ENCODE measurements around the gene ALG14.
"Not testable (repeated sequence)": the region's sequence is repeated elsewhere in the genome, so short reads cannot be mapped to it uniquely, and the experiment has no call there.

Gene ALG14

GRCh38 chr1:95096218-95096841 lies 23.6 kb upstream of the ALG14 start:
- no peak for DNase-seq (ENCODE audit: insufficient read length, low spot score)
- TF ChIP-seq, protein P1, sequence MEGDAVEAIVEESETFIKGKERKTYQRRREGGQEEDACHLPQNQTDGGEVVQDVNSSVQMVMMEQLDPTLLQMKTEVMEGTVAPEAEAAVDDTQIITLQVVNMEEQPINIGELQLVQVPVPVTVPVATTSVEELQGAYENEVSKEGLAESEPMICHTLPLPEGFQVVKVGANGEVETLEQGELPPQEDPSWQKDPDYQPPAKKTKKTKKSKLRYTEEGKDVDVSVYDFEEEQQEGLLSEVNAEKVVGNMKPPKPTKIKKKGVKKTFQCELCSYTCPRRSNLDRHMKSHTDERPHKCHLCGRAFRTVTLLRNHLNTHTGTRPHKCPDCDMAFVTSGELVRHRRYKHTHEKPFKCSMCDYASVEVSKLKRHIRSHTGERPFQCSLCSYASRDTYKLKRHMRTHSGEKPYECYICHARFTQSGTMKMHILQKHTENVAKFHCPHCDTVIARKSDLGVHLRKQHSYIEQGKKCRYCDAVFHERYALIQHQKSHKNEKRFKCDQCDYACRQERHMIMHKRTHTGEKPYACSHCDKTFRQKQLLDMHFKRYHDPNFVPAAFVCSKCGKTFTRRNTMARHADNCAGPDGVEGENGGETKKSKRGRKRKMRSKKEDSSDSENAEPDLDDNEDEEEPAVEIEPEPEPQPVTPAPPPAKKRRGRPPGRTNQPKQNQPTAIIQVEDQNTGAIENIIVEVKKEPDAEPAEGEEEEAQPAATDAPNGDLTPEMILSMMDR (IDR thresholded peaks at IDR 0.05; ENCODE audit: insufficient read depth, missing control alignments): no peak
- FAIRE-seq: no peak

- DNase-seq (ENCODE audit: insufficient read length, low spot score): no peak
- peak; percentile 25 for FAIRE-seq
- TF ChIP-seq, protein P1 (IDR thresholded peaks at IDR 0.05; ENCODE audit: insufficient read depth, missing control alignments): no peak
These were observed 23.1 kb upstream of the ALG14 start for GRCh38 chr1:95095833-95096217.

- TF ChIP-seq, protein P1 (IDR thresholded peaks at IDR 0.05; ENCODE audit: insufficient read depth, missing control alignments): no peak
- DNase-seq (ENCODE audit: insufficient read length, low spot score) (no peak), FAIRE-seq (no peak)
These were observed 22.2 kb upstream of the ALG14 start for GRCh38 chr1:95094923-95095322.

DNA sequence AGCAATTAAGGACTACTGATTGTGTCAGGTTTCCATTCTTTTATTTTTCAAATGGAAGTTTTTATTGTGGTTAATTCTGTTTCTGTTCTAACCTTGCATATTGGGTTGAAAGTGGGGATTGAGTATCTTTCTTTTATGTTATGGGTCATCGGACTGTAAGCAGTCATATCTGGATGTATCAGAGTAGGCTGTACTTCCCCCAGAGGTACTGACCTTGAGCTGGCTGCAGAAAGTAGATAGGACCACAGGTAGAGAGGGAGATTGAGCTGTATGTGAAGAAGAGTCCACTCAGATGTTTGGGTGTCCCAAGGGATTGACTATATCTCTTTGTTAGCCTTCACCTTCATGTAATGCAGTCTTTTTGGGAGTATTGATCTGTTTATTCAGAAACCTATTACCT lies 20.5 kb upstream of the ALG14 start:
- TF ChIP-seq, protein P1 (IDR thresholded peaks at IDR 0.05; ENCODE audit: insufficient read depth, missing control alignments): no peak
- DNase-seq (ENCODE audit: insufficient read length, low spot score) (no peak), FAIRE-seq (no peak)

DNA sequence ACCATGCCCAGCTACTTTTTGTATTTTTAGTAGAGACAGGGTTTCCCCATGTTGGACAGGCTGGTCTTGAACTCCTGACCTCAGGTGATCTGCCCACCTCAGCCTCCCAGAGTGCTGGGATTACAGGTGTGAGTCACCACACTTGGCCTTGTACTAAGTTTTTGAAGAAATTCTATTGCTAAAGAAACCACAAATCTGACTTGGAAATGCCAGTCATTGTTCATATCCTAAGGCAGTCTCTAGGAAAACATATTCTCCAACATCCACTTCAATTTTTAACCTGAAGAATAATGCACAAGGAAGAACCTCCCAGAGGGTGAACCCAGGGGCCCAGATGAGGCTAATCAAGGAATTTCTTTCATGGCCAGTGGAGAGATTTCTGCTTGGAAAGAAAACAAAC lies 20.1 kb upstream of the ALG14 start:
- not testable (repeated sequence) for DNase-seq (ENCODE audit: insufficient read length, low spot score)

GRCh38 chr1:95091290-95091689 lies 18.5 kb upstream of the ALG14 start:
- DNase-seq (ENCODE audit: insufficient read length, low spot score); FAIRE-seq: not testable (repeated sequence)

More for the DNA sequence above, 20.1 kb upstream of the ALG14 start:
- FAIRE-seq: not testable (repeated sequence)

GRCh38 chr1:95089650-95090287 lies 17.0 kb upstream of the ALG14 start:
- FAIRE-seq: no peak

GRCh38 chr1:95088303-95088702 lies 15.6 kb upstream of the ALG14 start:
- TF ChIP-seq, protein P1 (IDR thresholded peaks at IDR 0.05; ENCODE audit: insufficient read depth, missing control alignments): no peak
- DNase-seq (ENCODE audit: insufficient read length, low spot score) (no peak), FAIRE-seq (no peak)

More at GRCh38 chr1:95089650-95090287, 17.0 kb upstream of the ALG14 start:
- no peak for DNase-seq (ENCODE audit: insufficient read length, low spot score)
- TF ChIP-seq, protein P1 (IDR thresholded peaks at IDR 0.05; ENCODE audit: insufficient read depth, missing control alignments): no peak

Measured in D721Med (cell line).